SKM-1 treated with dmso at 0.1 percent for 144 hours (cell line): Measurements from ENCODE around the gene TK1.
A peak's percentile ranks its signal among the peaks of the same experiment; 100 is the strongest.
"Not testable (repeated sequence)": the region's sequence is repeated elsewhere in the genome, so short reads cannot be mapped to it uniquely, and the experiment has no call there.

ENCODE experiments used
- DNase-seq: peaks from one replicate; lab custom pipeline; 2025; ENCODE audit not compliant: unreplicated experiment; lab: John Stamatoyannopoulos, UW

The TK1 gene

DNA sequence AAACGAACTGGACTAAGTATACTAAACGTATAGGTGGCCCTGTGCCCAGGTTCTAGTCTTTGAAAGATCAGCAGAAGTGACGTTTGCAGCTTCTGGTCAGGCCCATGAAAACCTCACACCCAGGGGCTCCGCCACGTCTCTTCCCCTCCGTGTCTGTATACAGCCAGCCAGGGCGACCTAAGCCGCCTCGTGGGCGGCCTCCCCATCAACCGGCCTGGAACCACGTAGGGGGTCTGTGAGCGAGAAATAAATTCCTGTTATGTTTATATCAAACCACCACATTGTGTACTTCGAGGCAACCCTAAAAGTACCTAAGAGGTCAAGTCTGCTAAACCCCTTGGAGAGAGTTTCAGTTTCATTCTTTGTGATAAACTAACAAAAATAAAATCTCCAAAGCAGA lies 6.8 kb downstream of the TK1 start:
- no peak for DNase-seq

- no peak for DNase-seq
Observed at GRCh38 chr17:78179372-78179771, 7.5 kb downstream of the TK1 start.

- DNase-seq: peak; percentile 29
Observed at GRCh38 chr17:78176548-78177025, 10.3 kb downstream of the TK1 start.

GRCh38 chr17:78175643-78175981 lies 11.2 kb downstream of the TK1 start:
- DNase-seq: no peak

GRCh38 chr17:78174870-78175642 lies 11.8 kb downstream of the TK1 start:
- no peak for DNase-seq

- no peak for DNase-seq
Observed at GRCh38 chr17:78174346-78174869, 12.4 kb downstream of the TK1 start.

GRCh38 chr17:78173097-78173715 lies 13.6 kb downstream of the TK1 start:
- no peak for DNase-seq

GRCh38 chr17:78172249-78173051 lies 14.4 kb downstream of the TK1 start:
- no peak for DNase-seq

DNA sequence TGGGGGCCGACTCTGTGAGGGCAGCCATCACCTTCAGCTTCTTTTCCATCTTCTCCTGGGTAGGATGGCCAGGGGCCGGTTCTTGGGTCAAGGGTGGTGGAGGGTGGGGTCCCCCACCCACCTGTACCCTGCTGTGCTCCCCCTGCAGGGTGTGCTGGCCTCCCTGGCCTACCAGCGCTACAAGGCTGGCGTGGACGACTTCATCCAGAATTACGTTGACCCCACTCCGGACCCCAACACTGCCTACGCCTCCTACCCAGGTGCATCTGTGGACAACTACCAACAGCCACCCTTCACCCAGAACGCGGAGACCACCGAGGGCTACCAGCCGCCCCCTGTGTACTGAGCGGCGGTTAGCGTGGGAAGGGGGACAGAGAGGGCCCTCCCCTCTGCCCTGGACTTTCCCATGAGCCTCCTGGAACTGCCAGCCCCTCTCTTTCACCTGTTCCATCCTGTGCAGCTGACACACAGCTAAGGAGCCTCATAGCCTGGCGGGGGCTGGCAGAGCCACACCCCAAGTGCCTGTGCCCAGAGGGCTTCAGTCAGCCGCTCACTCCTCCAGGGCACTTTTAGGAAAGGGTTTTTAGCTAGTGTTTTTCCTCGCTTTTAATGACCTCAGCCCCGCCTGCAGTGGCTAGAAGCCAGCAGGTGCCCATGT lies 15.1 kb downstream of the TK1 start:
- not testable (repeated sequence) for DNase-seq

DNA sequence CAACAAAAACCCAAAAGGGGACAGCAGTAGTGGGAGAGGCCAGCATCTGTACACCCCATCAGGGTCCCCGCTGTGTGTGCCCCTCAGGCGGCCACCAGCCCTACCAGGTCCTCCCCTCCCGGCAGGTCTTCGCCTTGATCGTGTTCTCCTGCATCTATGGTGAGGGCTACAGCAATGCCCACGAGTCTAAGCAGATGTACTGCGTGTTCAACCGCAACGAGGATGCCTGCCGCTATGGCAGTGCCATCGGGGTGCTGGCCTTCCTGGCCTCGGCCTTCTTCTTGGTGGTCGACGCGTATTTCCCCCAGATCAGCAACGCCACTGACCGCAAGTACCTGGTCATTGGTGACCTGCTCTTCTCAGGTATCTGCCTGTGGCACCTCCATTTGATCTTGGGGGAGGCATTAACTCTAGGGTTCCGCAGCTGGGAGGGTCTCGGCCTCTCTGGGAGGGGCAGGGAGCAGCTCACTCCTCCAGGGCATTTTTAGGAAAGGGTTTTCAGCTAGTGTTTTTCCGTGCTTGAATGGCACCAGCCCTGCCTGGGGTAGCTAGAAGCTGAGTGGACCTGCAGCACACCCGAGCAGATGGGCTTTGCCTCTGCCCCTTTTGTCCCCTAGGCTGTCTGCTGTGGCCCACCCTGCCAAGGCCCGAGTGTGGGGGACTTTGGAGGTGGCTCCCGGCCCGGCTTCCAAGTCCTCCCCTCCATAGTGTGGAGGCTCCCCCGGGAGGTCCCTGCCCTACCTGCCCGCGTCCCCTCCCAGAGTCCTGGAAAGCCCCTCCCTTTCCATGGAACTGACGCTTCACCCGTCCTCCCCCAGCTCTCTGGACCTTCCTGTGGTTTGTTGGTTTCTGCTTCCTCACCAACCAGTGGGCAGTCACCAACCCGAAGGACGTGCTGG lies 15.9 kb downstream of the TK1 start:
- DNase-seq: no peak

- DNase-seq: no peak
Observed at GRCh38 chr17:78168903-78169793, 17.7 kb downstream of the TK1 start.

DNA sequence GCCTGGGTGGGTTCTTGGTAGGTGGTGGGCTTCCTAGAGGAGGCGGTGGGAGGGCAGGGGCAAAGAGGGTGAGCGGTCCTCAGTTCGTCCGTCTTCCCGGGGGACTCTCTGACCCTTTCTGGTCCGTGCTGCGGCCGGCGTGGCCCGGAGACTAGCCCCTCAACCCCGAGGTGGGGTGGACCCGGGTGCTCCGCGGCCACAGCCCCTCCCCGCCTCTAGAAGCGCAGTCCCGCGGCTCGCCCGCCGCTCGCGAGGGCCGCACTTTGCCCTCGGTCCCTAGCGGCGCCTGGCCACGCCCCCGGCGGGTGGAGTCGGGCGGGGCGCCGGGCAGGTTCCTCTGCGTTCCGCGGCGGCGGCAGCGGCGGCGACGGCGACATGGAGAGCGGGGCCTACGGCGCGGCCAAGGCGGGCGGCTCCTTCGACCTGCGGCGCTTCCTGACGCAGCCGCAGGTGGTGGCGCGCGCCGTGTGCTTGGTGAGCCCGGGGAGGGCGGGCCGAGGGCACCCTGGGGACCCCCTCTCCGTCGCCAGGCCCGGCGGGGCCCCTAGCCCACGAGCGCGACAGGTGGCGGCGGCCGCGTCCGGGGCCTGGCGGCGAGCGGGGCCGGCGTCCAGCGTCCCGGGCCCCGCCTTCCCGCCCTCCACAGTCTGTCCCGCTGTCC lies 18.5 kb downstream of the TK1 start, which contains the start of gene SYNGR2:
Gene SYNGR2 (plus strand): TSS at position 340 of the 661 bp plus-strand sequence. CDS start 36 bp downstream, at position 376.
- DNase-seq: peak; percentile 85

DNA sequence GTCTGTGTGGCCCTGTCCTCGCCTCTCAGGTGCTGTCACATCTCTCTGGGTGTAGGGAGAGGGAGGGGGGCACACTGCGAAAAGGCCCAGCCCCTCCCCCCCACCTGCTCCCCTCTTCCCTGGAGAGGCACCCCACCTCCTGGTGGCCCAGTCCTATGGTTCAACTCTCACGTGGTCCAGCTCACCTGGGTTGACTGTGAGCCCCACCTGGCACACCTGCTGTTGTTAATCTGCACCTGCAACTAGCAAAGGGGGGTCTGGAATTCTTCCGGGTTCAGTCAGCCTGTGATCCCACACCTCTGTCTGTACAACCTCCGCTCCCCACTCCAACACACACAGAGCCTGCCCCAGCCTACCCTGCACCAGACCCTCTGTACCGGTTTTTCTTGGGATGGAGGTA lies 20.4 kb downstream of the TK1 start:
- no peak for DNase-seq

GRCh38 chr17:78164748-78165607 lies 21.9 kb downstream of the TK1 start:
- no peak for DNase-seq

- no peak for DNase-seq
Observed at GRCh38 chr17:78163881-78164747, 22.7 kb downstream of the TK1 start.

DNA sequence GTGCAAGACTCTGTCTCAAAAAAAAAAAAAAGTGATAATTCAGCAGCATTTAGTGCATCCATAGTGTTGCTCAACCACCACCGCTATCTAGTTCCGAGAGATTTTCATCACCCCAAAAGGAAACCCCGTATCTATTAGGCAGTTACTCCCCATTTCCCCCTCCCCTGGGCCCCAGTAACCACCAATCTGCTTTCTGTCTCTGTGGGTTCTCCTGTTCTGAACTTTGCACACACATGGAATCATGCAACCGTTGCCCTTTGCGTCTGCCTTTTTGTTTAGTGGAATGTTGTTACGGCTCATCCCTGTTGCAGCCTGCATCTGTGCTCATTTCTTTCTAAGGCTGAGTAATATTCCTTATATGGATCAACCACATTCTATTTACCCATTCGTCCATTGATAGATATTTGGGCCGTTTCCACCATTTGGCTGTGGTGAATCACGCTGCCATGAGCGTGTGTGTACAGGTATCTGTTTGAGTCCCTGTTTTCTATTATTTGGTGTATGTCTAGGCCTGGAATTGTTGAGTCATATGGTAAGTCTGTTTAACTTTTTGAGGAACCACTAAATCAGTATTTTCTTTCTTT lies 27.2 kb downstream of the TK1 start:
- DNase-seq: peak; percentile 70
